Measurements from ENCODE around the gene USP38.
"Not testable (repeated sequence)": the region's sequence is repeated elsewhere in the genome, so short reads cannot be mapped to it uniquely, and the experiment has no call there.

Gene USP38

GRCh38 chr4:143262838-143263237 lies 78.1 kb downstream of the USP38 start:
- no peak for DNase-seq

- DNase-seq, result not testable (repeated sequence)
Observed at GRCh38 chr4:143267690-143268089, 83.0 kb downstream of the USP38 start.

GRCh38 chr4:143270256-143270838 lies 85.6 kb downstream of the USP38 start:
- DNase-seq, result no peak
